GM10266 (cell line): Measurements from ENCODE around the gene CEMIP.

Source experiments
- DNase-seq: peaks from one replicate; pipeline ENCODE4 v3.0.0; 2012; ENCODE audit errors: extremely low spot score
- CTCF ChIP-seq: IDR thresholded peaks from 2 replicates; pipeline ENCODE4 v1.5.1; 2012; ENCODE audit warnings: mild to moderate bottlenecking, low read depth; ENCODE audit not compliant: control insufficient read depth, insufficient read depth; ENCODE audit errors: missing control alignments

The CEMIP gene

GRCh38 chr15:80837006-80837405 lies 57.8 kb downstream of the CEMIP start:
- no peak for DNase-seq
- no peak for TF ChIP-seq CTCF

DNA sequence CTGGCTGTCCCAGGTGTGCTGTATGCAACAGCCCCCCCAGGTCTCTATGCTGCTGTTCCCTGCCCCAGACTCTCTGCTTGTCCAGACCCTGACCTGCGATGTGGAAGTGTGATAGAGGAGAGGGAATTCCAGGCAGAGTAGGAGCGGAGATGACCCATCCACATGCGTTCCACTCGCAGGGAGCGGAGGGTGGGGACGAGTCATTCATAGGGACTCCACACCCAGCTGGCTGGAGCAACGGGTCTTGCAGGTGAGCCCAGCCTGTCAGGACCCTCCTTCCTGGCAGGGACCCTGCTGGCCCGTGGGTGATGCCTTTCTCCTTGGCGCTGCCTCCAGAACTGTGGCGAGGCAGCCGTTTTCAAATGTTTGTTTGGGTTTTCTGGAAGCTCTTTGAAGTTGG lies 58.8 kb downstream of the CEMIP start:
- no peak for TF ChIP-seq CTCF
- no peak for DNase-seq

GRCh38 chr15:80838666-80839065 lies 59.5 kb downstream of the CEMIP start:
- DNase-seq: no peak
- no peak for TF ChIP-seq CTCF

DNA sequence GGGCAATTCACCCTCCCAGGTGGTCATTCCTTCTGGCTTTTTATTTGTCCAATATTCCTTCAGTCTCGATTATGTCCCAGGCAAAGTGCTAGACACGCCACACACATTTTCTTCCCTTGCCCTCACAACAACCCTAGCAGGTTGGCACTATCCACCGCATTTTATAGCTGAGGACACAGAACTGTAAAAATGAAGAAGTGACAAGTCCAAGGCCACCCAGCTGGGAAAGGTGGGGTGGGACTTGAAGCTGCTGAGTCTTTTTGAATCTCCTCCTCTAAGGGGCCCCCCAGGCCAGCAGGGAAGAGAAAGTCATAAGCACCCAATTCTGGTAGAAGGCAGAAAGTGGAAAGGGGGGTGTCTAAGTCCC lies 60.6 kb downstream of the CEMIP start:
- no peak for DNase-seq
- TF ChIP-seq CTCF: no peak

GRCh38 chr15:80840182-80841130 lies 61.3 kb downstream of the CEMIP start:
- no peak for TF ChIP-seq CTCF
- no peak for DNase-seq

- no peak for TF ChIP-seq CTCF
- no peak for DNase-seq
Measured at GRCh38 chr15:80841541-80841940, 62.4 kb downstream of the CEMIP start.

DNA sequence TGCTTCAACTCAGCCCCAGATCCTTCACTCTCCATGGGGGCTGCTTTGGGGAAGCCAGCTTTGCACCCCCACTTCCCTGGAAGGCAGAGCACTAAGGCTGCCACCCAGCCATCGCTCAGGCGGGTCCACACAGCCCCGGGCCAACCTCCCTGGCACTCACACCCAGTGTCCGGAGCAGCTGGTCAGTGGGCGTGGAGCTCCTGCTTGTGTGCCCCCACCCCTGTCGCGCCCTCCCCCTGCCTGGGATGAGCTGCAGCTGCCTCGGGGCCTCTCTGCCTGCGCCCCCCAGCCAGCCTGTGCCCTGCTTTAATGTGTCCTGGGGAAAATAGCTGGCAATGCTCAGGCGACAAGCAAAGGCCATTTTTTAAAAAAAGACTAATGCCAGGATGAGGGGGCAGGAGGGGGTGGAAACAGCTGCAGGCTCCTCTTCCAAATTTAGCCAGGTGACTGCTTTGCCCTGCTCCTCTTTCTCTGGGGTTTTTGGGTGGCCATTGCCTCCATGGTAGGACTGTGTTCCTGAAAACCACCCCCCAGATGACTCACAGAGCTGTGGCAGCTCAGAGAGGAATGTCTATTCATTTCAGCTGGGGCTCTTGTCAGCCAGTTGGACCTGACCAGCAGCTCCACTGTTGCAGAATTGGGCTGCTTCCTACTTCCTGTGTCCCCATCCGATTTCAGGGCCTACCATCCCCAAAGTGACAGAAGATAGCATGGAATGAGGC lies 65.0 kb downstream of the CEMIP start:
- no peak for DNase-seq
- TF ChIP-seq CTCF: no peak
